ENCODE results near the gene RNF168.
"Not testable (repeated sequence)": the region's sequence is repeated elsewhere in the genome, so short reads cannot be mapped to it uniquely, and the experiment has no call there.

The RNF168 gene

GRCh38 chr3:196549312-196549711 is 45.7 kb upstream of the RNF168 start:
- CTCF ChIA-PET; H3K4me3 ChIP-seq (ENCODE audit: low read depth, low read length); H3K27ac ChIP-seq (ENCODE audit: extremely low read depth, low read depth, low read length); H3K9me3 ChIP-seq (ENCODE audit: control insufficient read depth, insufficient read depth, low read depth, low read length); H3K36me3 ChIP-seq (ENCODE audit: control insufficient read depth in 2 of 2, insufficient read depth in 1 of 2, low read length in 2 of 2); POLR2A ChIA-PET; H3K4me1 ChIP-seq (ENCODE audit: control insufficient read depth, insufficient read depth, low read length): not testable (repeated sequence)
- TF ChIP-seq ZNF280D (tag by site-specific recombination; IDR thresholded peaks at IDR 0.05) = 0 out of 2 replicates have a peak, but pooled peaks have one; percentile 28

GRCh38 chr3:196547067-196547466 is 43.5 kb upstream of the RNF168 start:
- Histone ChIP-seq H3K9me3 (ENCODE audit: control insufficient read depth, insufficient read depth, low read depth, low read length) (no peaks in the 10 kb centered on the region), H3K36me3 (ENCODE audit: control insufficient read depth in 2 of 2, insufficient read depth in 1 of 2, low read length in 2 of 2) (no peaks in the 10 kb centered on the region), H3K4me3 (ENCODE audit: low read depth, low read length) (no peak overlapping the region), H3K27ac (ENCODE audit: extremely low read depth, low read depth, low read length) (no peak overlapping the region), H3K4me1 (ENCODE audit: control insufficient read depth, insufficient read depth, low read length) (no peaks in the 10 kb centered on the region)
- ChIA-PET POLR2A (interaction anchor here (0.7 kb wide), 1 partner anchor 21 kb away, joined by 3 read pairs; the partner anchor contains the start of genes FBXO45 and WDR53), CTCF (interaction anchor here (0.6 kb wide), 1 partner anchor 38 kb away, joined by 6 read pairs; no protein-coding TSS in a partner anchor)
- TF ChIP-seq RBAK (tag by site-specific recombination; IDR thresholded peaks at IDR 0.05) = no peak

- no peaks in the 10 kb centered on the region for H3K4me1 ChIP-seq (ENCODE audit: control insufficient read depth, insufficient read depth, low read length)
- no peaks in the 10 kb centered on the region for H3K9me3 ChIP-seq (ENCODE audit: control insufficient read depth, insufficient read depth, low read depth, low read length)
- H3K4me3 ChIP-seq (ENCODE audit: low read depth, low read length) = no peak overlapping the region
- CTCF ChIA-PET = no interaction called here
- H3K36me3 ChIP-seq (ENCODE audit: control insufficient read depth in 2 of 2, insufficient read depth in 1 of 2, low read length in 2 of 2) = no peaks in the 10 kb centered on the region
- TF ChIP-seq ZNF169 (tag by site-specific recombination; IDR thresholded peaks at IDR 0.05) (no peak), ZNF747 (tag by site-specific recombination; IDR thresholded peaks at IDR 0.05) (no peak), GLIS2 (tag by site-specific recombination; IDR thresholded peaks at IDR 0.05) (no peak), ZNF510 (tag by site-specific recombination; IDR thresholded peaks at IDR 0.05; ENCODE audit: insufficient replicate concordance) (no peak)
- no peak overlapping the region for H3K27ac ChIP-seq (ENCODE audit: extremely low read depth, low read depth, low read length)
- POLR2A ChIA-PET = no interaction called here
Observed at GRCh38 chr3:196546537-196546936, 43.0 kb upstream of the RNF168 start.

- H3K27ac ChIP-seq (ENCODE audit: extremely low read depth, low read depth, low read length) = no peak overlapping the region
- H3K4me1 ChIP-seq (ENCODE audit: control insufficient read depth, insufficient read depth, low read length) = no peaks in the 10 kb centered on the region
- ChIA-PET POLR2A (no interaction called here), CTCF (no interaction called here)
- TF ChIP-seq ZNF146 (tag by site-specific recombination; IDR thresholded peaks at IDR 0.05) (peak; percentile 41), ZNF404 (tag by site-specific recombination; IDR thresholded peaks at IDR 0.05) (no peak)
- no peak overlapping the region for H3K4me3 ChIP-seq (ENCODE audit: low read depth, low read length)
- H3K36me3 ChIP-seq (ENCODE audit: control insufficient read depth in 2 of 2, insufficient read depth in 1 of 2, low read length in 2 of 2) = no peaks in the 10 kb centered on the region
- no peaks in the 10 kb centered on the region for H3K9me3 ChIP-seq (ENCODE audit: control insufficient read depth, insufficient read depth, low read depth, low read length)
Observed at GRCh38 chr3:196544491-196544992, 41.0 kb upstream of the RNF168 start.

- POLR2A ChIA-PET = interaction anchor here (0.6 kb wide), 1 partner anchor 438 kb away, joined by 7 read pairs; no protein-coding TSS in a partner anchor
- no peaks in the 10 kb centered on the region for H3K36me3 ChIP-seq (ENCODE audit: control insufficient read depth in 2 of 2, insufficient read depth in 1 of 2, low read length in 2 of 2)
- no peaks in the 10 kb centered on the region for H3K9me3 ChIP-seq (ENCODE audit: control insufficient read depth, insufficient read depth, low read depth, low read length)
- H3K4me3 ChIP-seq (ENCODE audit: low read depth, low read length) = no peak overlapping the region
- CTCF ChIA-PET = interaction anchor here (1.0 kb wide), 1 partner anchor 23 kb away, joined by 3 read pairs; no protein-coding TSS in a partner anchor
- H3K4me1 ChIP-seq (ENCODE audit: control insufficient read depth, insufficient read depth, low read length) = no peaks in the 10 kb centered on the region
- H3K27ac ChIP-seq (ENCODE audit: extremely low read depth, low read depth, low read length) = no peak overlapping the region
- TF ChIP-seq ZNF157 (tag by site-specific recombination; IDR thresholded peaks at IDR 0.05) (no peak), REST (tag by site-specific recombination; IDR thresholded peaks at IDR 0.05) (no peak), ZNF561 (tag by site-specific recombination; IDR thresholded peaks at IDR 0.05; ENCODE audit: borderline replicate concordance) (no peak), ZBTB6 (tag by site-specific recombination; IDR thresholded peaks at IDR 0.05) (no peak), ATF2 (tag by site-specific recombination; IDR thresholded peaks at IDR 0.05; ENCODE audit: low read depth) (no peak)
Observed at GRCh38 chr3:196541684-196542445, 38.3 kb upstream of the RNF168 start.

All from HEK293 (cell line).